ENCODE data around the gene ESPNL.

ESPNL gene

GRCh38 chr2:238137885-238138284 lies 37.7 kb downstream of the ESPNL start:
- Histone ChIP-seq H3K79me2 (ENCODE audit: insufficient read depth, low read length) (no peaks in the 10 kb centered on the region), H3K9me3 (ENCODE audit: insufficient read depth, low read length) (no peaks in the 10 kb centered on the region), H3K27ac (ENCODE audit: low read depth, low read length) (no peak overlapping the region), H3K36me3 (ENCODE audit: low read length) (no peaks in the 10 kb centered on the region), H4K20me1 (ENCODE audit: low read depth, low read length) (no peaks in the 10 kb centered on the region), H3K4me2 (ENCODE audit: low read depth, low read length, poor library complexity, severe bottlenecking) (no peak overlapping the region), H2AFZ (ENCODE audit: low read depth, low read length, severe bottlenecking) (no peak overlapping the region), H3K4me3 (ENCODE audit: insufficient read depth, low read length, poor library complexity, severe bottlenecking) (no peak overlapping the region), H3K27me3 (ENCODE audit: low read length) (no peaks in the 10 kb centered on the region), H3F3A (ENCODE audit: insufficient read depth) (no peaks in the 10 kb centered on the region), H3K9ac (ENCODE audit: low read length) (no peak overlapping the region), H3K9me2 (replicated peaks; ENCODE audit: insufficient read depth, low read length) (no peaks in the 10 kb centered on the region)
- TF ChIP-seq CTCF (IDR thresholded peaks at IDR 0.05; ENCODE audit: insufficient read depth, low read length, poor library complexity, severe bottlenecking) (no peak), EZH2phosphoT487 (conservative IDR thresholded peaks at IDR 0.05; ENCODE audit: low read length) (no peak)

- H3K9me2 ChIP-seq (replicated peaks; ENCODE audit: insufficient read depth, low read length), result no peaks in the 10 kb centered on the region
- H3F3A ChIP-seq (ENCODE audit: insufficient read depth), result no peaks in the 10 kb centered on the region
- no peaks in the 10 kb centered on the region for H3K9me3 ChIP-seq (ENCODE audit: insufficient read depth, low read length)
- H3K4me3 ChIP-seq (ENCODE audit: insufficient read depth, low read length, poor library complexity, severe bottlenecking), result no peak within 1 kb of the TSS
- H4K20me1 ChIP-seq (ENCODE audit: low read depth, low read length), result no peaks in the 10 kb centered on the region
- no peak within 1 kb of the TSS for H3K27ac ChIP-seq (ENCODE audit: low read depth, low read length)
- no peak within 1 kb of the TSS for H2AFZ ChIP-seq (ENCODE audit: low read depth, low read length, severe bottlenecking)
- no peaks in the 10 kb centered on the region for H3K27me3 ChIP-seq (ENCODE audit: low read length)
- no peaks in the 10 kb centered on the region for H3K79me2 ChIP-seq (ENCODE audit: insufficient read depth, low read length)
- H3K36me3 ChIP-seq (ENCODE audit: low read length), result no peaks in the 10 kb centered on the region
- peak within 1 kb of the TSS; percentile 1 for H3K4me2 ChIP-seq (ENCODE audit: low read depth, low read length, poor library complexity, severe bottlenecking)
- TF ChIP-seq CTCF (IDR thresholded peaks at IDR 0.05; ENCODE audit: insufficient read depth, low read length, poor library complexity, severe bottlenecking) (no peak), EZH2phosphoT487 (conservative IDR thresholded peaks at IDR 0.05; ENCODE audit: low read length) (no peak)
- H3K9ac ChIP-seq (ENCODE audit: low read length), result no peak within 1 kb of the TSS
These were observed 38.4 kb downstream of the ESPNL start, which contains the start of gene KLHL30 for GRCh38 chr2:238138331-238139195. Gene KLHL30, plus strand, starts transcription at chr2:238138668. Its CDS starts 2,087 bp downstream, at chr2:238140755.

- Histone ChIP-seq H3K4me2 (ENCODE audit: low read depth, low read length, poor library complexity, severe bottlenecking) (peak overlapping the region; percentile 1), H3K27ac (ENCODE audit: low read depth, low read length) (no peak overlapping the region), H3K79me2 (ENCODE audit: insufficient read depth, low read length) (no peaks in the 10 kb centered on the region), H3K27me3 (ENCODE audit: low read length) (no peaks in the 10 kb centered on the region), H3K9ac (ENCODE audit: low read length) (no peak overlapping the region), H2AFZ (ENCODE audit: low read depth, low read length, severe bottlenecking) (no peak overlapping the region), H3K36me3 (ENCODE audit: low read length) (no peaks in the 10 kb centered on the region), H3F3A (ENCODE audit: insufficient read depth) (no peaks in the 10 kb centered on the region), H3K4me3 (ENCODE audit: insufficient read depth, low read length, poor library complexity, severe bottlenecking) (no peak overlapping the region), H4K20me1 (ENCODE audit: low read depth, low read length) (no peaks in the 10 kb centered on the region), H3K9me2 (replicated peaks; ENCODE audit: insufficient read depth, low read length) (no peaks in the 10 kb centered on the region), H3K9me3 (ENCODE audit: insufficient read depth, low read length) (no peaks in the 10 kb centered on the region)
- TF ChIP-seq EZH2phosphoT487 (conservative IDR thresholded peaks at IDR 0.05; ENCODE audit: low read length), result no peak
- TF ChIP-seq CTCF (IDR thresholded peaks at IDR 0.05; ENCODE audit: insufficient read depth, low read length, poor library complexity, severe bottlenecking), result peak; percentile 96
These were observed 39.3 kb downstream of the ESPNL start for GRCh38 chr2:238139196-238140039.

Measured in SU-DHL-6 (cell line).